T47D (cell line): ENCODE results near the gene KIF3C.
A peak's percentile ranks its signal among the peaks of the same experiment; 100 is the strongest.
"Not testable (repeated sequence)": the region's sequence is repeated elsewhere in the genome, so short reads cannot be mapped to it uniquely, and the experiment has no call there.

ENCODE experiments used
- DNase-seq, 2 experiments: peaks; one replicate each; pipeline versions ENCODE4 v3.0.0 to v3.0.0-alpha.2; 2011 to 2012; ENCODE audit warnings: low read depth in 1 of 2, low spot score in 1 of 2
- JUND ChIP-seq: IDR thresholded peaks from 2 replicates; pipeline ENCODE4 v1.6.1; 2012; ENCODE audit warnings: low read depth
- in situ Hi-C: cut with HindIII; loops from 2 replicates; pipeline ENCODE4 v1.10.0; 2016; ENCODE audit warnings: low sequenced_read_pairs, low pct_unique_long_range_greater_than_20kb

Gene KIF3C

DNA sequence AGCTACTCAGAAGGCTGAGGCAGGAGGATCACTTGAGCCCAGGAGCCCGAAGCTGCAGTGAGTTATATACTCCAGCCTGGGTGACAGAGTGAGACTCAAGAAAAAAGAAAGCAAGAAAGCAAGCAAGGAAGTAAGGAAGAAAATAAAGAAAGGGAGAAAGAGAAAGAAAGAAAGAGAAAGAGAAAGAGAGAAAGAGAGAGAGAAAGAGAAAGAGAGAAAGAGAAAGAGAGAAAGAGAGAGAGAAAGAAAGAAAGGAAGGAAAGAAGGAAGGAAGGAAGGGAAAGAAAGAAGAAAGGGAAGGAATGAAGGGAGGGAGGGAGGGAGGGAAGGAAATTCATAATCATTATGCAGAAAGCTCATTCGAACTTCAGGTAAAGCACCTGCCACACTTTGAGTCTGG is 33.9 kb downstream of the KIF3C start:
- no peak for TF ChIP-seq JUND
- DNase-seq: no peak
- in situ Hi-C loops: no loop called here

DNA sequence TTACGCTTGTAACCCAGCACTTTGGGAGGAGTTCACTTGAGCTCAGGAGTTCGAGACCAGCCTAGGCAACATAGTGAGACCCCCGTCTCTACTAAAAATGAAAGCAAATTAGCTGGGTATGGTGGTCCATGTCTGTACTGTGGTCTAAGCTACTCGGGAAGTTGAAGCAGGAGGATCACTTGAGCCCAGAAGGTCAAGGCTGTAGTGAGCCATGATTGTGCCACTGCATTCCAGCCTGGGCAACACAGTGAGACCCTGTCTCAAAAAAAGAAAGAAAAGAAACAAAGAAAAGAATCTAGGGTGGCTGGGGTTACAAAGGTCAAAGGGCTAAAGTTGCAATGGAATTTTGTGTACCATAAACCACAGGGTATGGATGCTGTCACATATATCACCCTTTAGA is 41.3 kb downstream of the KIF3C start:
- no peak for DNase-seq
- TF ChIP-seq JUND: no peak
- in situ Hi-C loops: no loop called here

DNA sequence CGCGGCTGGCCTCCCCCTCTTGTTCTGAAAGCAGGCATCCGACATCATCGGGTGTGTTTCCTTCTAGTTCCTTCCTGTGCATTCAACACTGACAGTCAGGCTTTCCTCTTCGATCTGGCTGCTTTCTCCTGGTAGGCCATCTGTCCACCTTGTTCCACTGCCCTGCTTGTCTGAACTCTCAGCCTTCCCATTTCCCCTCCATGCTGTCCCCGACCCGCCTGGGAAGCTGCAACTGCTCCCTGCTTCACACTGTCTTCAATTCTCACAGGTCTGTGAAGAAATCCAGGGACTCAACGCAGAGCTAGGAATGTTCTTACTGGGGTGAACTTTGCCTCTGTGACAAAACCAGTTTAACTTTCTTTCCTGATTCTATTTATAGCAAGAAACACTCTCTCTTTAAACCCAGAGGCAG is 43.0 kb downstream of the KIF3C start:
- TF ChIP-seq JUND: no peak
- in situ Hi-C loops: no loop called here
- peak in 1 of 2 experiments; percentile 49 for DNase-seq

DNA sequence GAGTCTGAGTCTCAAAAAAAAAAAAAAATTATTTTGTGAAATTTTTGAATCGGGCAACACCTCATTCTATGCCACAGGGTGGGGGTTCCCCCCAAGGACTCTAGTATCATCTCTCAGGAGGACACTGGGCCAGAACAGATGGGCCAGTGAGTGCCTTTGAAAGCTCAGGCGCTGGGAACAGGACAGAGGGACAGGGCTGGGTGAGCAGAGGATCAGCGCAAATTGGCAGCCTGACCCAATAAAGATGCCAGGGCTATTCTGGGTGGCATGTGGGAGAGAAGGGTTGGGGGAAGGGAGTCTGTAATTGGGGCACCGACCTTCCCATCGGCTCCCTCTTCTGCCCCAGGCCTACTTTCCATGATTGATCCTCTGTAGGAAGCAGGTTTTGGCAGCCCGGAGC is 44.0 kb downstream of the KIF3C start:
- DNase-seq: no peak
- in situ Hi-C loops: no loop called here

DNA sequence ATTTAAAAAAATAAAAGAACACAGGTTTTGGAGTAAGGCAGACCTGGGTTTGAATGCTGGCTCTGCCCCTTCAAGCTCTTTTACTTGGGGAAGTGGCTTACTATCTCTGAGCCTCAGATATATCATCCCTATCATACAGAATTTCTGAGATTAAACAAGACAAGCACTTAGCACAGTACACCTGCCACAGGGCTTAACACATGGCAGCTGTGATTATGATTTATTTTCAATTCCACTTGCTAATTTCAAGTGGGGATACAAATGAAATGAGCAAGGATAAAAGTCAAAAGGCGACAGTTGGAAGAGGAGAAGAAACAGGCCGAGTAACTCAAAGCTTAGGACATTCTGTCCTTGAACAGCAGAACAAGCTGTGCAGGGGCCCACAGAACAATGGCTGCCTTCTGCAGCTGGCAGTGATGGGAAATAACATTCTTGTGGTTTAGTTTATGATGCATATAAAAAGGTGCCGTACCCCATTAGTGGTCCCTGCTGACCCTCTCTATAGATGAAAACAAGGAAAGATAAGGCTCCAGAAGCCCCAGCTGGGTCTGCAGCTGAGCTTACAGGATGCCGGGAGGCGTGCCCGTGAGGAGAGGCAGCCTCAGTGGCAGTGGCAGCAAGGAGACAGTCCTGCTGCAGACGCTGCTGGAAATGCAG is 45.3 kb downstream of the KIF3C start:
- no peak for DNase-seq
- no peak for TF ChIP-seq JUND
- in situ Hi-C loops: no loop called here

More for the DNA sequence above, 44.0 kb downstream of the KIF3C start:
- TF ChIP-seq JUND: no peak

DNA sequence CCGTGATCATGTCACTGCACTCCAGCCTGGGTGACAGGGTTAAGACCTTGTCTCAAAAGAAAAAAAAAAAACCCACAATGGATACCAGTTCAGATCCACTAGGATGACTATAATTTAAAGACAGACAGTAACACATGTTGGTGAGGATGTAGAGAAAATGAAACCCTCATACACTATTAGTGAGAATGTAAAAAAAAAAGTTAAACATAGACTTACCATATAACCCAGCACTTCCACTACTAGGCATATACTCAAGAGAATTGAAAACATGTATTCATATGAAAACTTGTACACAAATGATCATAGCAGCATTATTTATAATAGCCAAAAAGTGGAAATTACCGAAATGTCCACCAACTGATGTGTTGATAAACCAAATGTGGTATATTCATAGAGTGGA is 48.7 kb downstream of the KIF3C start:
- no peak for DNase-seq
- no peak for TF ChIP-seq JUND
- in situ Hi-C loops: no loop called here

DNA sequence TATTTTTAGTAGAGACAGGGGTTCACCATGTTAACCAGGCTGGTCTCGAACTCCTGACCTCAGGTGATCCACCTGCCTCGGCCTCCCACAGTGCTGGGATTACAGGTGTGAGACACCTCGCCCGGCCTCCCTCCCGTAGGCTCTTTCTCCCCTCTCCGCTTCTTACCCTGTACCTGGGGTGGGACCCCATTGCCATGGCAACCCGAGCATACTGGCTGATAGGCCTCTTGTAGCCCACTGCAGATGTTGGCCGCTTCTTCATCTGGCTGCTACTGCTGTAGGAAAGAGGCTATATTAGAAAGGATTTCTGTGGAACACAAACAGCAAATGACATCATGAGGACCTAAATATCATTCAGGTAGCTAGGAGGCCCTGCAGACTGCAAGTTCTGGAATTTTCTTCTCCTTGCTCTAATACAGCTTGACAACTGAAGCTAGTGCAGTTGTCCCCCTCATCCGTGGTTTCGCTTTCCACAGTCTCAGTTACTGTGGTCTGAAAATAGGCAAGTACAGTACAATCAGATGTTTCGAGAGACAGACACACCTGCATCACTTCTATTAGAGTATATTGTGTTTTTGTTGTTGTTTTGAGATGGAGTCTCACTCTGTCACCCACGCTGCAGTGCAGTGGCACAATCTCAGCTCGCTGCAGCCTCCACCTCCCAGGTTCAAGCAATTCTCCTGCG is 52.4 kb downstream of the KIF3C start:
- in situ Hi-C loops: no loop called here
- DNase-seq: no peak
- TF ChIP-seq JUND: no peak

DNA sequence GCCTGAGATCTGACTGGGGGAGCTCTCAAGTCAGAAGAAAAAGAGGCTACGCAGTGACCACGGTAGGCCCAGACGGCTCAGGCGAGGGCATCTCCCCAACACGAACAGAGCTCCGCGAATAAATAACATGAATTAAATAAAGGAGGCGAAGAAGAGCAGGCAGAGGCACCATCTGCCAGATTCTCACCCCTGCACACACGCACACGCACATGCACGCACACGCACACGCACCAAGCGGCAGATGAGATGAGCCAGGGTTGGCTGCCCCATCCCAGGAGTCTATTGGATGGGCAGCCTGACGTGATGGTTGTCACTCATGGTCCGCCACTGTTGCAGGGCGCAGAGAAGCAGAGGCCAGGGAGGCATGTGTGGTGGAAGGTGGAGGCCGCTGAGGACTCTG is 53.6 kb downstream of the KIF3C start:
- no peak for DNase-seq
- in situ Hi-C loops: no loop called here
- no peak for TF ChIP-seq JUND

DNA sequence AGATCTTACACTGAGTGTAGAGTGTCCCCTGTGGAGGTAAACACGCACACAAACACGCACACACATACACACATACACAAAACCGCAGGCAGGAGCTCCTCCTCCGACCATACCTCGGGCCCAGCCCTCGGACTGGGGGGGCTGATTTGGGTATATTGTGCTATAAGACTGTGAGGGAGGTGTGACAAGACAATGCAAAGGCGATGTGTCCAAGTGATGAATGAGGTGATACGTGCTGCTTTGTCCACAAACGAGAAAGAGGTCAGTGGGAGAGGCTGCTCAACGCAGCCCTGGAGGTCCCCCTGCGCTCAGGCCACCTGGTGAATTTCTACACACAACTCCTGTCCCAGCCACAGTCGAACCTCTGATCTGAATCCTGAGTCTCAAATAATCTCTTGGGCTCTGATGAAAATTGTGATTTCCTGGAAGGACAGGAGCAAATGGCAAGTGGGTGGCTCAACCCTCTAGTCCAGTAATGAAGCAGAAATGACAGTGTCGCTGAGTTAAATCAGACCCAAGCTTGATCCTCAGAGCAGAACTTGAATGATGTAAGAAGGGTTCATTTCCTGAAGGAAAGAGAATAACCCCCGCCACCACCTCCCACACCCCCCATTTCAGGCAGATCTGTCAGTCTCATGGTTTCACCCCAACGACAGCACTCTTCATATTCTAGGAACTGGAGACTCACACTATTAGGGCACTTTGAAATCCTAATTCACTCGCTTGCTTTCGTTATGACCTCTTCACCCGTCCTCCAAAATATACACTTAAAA is 55.1 kb downstream of the KIF3C start:
- in situ Hi-C loops: no loop called here
- no peak for TF ChIP-seq JUND
- no peak for DNase-seq

DNA sequence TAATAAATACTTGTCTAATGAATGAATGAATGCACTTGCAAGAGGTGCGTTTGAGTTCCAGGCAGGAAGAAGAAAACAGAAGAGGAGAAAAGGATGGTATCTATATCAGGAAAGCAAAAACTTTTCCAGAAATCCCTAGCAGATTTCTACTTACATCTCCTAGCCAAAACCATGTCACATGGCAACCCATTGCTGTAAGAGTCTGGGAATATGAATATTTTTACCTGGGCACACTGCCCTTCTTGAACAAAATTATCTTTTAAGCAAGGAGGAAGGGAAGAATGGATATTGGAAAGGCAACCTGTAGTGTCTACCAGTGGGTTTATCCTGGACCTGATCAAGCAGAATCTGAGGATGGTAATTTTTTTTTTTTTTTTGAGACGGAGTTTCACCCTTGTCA is 59.8 kb downstream of the KIF3C start:
- in situ Hi-C loops: no loop called here

DNA sequence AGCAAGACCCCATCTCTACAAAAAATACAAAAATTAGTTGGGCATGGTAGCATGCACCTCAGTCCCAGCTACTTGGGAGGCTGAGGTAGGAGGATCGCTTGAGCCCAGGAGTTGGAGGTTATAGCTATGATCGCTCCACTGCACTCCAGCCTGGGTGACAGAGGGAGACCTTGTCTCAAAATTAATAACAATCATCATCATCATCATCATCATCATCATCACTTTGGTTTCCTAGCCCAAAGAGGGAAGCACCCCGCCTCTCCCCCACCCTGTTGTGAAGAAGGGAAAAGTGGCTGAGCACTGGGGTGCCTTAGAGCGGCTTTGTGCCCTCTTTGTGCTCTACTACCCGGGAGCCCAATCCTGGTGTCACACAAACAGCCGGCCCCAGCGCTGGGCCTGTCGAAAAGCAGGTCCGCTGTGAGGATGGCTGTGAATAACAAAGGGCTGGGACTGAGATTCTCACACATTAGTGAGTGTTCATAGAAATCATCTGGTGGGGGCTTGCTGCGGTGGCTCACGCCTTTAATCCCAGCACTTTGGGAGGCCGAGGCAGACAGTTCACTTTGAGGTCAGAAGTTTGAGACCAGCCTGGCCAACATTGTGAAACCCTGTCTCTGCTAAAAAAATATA is 61.4 kb downstream of the KIF3C start:
- no peak for DNase-seq
- in situ Hi-C loops: no loop called here
- no peak for TF ChIP-seq JUND

More for the DNA sequence above, 59.8 kb downstream of the KIF3C start:
- DNase-seq: no peak
- no peak for TF ChIP-seq JUND

DNA sequence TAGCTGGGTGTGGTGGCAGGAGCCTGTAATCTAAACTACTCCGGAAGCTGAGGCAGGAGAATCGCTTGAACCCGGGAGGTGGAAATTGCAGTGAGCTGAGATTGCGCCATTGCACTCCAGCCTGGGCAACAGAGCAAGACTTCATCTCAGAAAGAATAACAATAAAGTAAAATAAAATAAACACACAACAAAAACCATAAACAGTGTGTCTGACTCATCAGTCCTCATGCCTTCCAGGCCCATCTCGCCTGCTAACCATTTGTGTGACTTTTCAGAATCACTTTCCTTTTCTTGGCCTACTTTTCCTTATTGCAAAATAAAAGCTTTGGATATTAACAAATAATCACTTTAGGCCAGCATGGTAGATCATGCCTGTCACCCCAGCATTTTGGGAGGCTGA is 62.0 kb downstream of the KIF3C start:
- TF ChIP-seq JUND: no peak
- no peak for DNase-seq
- in situ Hi-C loops: no loop called here

DNA sequence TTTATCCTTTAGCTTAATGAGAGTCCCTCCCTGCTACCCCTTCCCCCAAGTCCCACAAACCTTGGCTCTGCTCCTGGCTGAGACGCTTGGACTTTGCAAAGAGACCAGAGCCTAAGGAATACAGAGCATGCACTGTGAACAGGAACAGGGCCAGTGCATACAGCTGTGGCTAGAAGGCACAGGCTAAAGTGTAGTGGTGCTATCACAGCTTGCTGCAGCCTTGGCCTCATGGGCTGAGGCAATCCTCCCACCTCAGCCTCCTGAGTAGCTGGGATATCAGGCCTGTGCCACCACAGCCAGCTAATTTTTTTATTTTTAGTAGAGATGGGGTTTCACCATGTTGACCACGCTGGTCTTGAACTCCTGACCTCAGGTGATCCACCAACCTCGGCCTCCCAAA is 64.5 kb downstream of the KIF3C start:
- DNase-seq: no peak
- in situ Hi-C loops: no loop called here
- no peak for TF ChIP-seq JUND

DNA sequence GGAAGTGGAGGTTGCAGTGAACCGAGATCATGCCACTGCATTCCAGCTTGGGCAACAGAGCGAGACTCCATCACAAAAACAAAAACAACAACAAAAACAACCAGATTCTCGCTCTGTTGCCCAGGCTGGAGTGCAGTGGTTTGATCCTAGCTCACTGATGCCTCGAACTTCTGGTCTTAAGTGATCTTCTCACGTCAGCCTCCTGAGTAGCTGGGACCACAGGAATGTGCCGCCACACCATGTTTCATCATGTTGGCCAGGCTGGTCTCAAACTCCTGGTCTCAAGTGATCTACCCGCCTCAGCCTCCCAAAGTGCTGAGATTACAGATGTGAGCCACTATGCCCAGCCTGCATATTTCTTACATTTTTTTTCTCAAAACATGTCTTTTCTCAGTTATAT is 64.9 kb downstream of the KIF3C start:
- DNase-seq, in situ Hi-C loops: not testable (repeated sequence)

DNA sequence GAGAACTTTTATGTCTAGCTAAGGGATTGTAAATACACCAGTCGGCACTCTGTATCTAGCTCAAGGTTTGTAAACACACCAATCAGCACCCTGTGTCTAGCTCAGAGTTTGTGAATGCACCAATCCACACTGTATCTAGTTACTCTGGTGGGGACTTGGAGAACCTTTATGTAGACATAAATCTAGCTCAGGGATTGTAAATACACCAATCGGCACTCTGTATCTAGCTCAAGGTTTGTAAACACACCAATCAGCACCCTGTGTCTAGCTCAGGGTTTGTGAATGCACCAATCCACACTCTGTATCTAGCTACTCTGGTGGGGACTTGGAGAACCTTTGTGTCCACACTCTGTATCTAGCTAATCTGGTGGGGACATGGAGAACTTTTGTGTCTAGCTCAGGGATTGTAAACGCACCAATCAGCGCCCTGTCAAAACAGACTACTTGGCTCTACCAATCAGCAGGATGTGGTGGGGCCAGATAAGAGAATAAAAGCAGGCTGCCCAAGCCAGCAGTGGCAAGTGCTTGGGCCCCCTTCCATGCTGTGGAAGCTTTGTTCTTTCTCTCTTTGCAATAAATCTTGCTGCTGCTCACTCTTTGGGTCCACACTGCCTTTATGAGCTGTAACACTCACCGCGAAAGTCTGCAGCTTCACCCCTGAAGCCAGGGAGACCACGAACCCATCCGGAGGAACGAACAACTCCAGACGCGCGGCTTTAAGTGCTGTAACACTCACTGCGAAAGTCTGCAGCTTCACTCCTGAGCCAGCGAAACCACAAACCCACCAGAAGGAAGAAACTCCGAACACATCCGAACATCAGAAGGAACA is 66.1 kb downstream of the KIF3C start:
- in situ Hi-C loops, DNase-seq: not testable (repeated sequence)

DNA sequence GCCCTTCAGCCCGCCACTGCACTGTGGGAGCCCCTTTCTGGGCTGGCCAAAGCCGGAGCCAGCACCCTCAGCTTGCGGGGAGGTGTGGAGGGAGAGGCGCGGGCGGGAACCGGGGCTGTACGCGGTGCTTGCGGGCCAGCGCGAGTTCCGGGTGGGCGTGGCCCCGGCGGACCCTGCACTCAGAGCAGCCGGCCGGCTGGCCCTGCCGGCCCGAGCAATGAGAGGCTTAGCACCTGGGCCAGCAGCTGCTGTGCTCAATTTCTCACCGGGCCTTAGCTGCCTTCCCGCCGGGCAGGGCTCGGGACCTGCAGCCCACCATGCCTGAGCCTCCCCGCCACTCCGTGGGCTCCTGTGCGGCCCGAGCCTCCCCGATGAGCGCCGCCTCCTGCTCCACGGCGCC is 66.9 kb downstream of the KIF3C start:
- in situ Hi-C loops, DNase-seq: not testable (repeated sequence)

DNA sequence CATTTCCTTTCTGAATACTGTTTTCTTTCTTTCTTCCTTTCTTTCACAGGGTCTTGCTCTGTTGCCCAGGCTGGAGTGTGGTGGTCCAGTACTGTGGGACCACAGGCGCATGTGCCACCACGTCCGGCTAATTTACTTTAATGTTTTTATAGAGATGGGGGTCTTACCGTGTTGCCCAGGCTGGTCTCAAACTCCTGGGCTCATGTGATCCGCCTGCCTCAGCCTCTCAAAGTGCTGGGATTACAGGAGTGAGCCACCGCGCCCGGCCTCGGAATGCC is 68.7 kb downstream of the KIF3C start:
- DNase-seq, in situ Hi-C loops: not testable (repeated sequence)
